Measurements from ENCODE around the gene SYT7. TPM values are rescaled to one million over a fixed set of nuclear protein-coding genes. Genes with fewer than 3 reads are reported as not detected.
A peak's percentile ranks its signal among the peaks of the same experiment; 100 is the strongest.

The SYT7 gene
- total RNA-seq, 2 donors from 2014 or later, result not detected

GRCh38 chr11:61569701-61570100, 11.2 kb downstream of the SYT7 start:
- DNase-seq (no peak), ATAC-seq (replicated peaks in 1 of 2) (no peak)
- H3K4me1 Mint-ChIP-seq (ENCODE audit: low read depth), result peaks cover 6% of the 10 kb centered on the region
- H3K27me3 Mint-ChIP-seq (ENCODE audit: low read depth), result peaks cover 45% of the 10 kb centered on the region
- no peaks in the 10 kb centered on the region for H3K9me3 Mint-ChIP-seq
- H3K4me3 Mint-ChIP-seq, result no peak overlapping the region
- H3K27ac Mint-ChIP-seq, result no peak overlapping the region
- no peaks in the 10 kb centered on the region for H3K36me3 Mint-ChIP-seq (ENCODE audit: insufficient read depth in 2 of 2)

GRCh38 chr11:61569018-61569417, 11.9 kb downstream of the SYT7 start:
- DNase-seq, result no peak
- Mint-ChIP-seq H3K36me3 (ENCODE audit: insufficient read depth in 2 of 2) (no peaks in the 10 kb centered on the region), H3K27ac (no peak overlapping the region), H3K27me3 (ENCODE audit: low read depth) (peaks cover 51% of the 10 kb centered on the region), H3K4me1 (ENCODE audit: low read depth) (peaks cover 6% of the 10 kb centered on the region), H3K9me3 (no peaks in the 10 kb centered on the region), H3K4me3 (no peak overlapping the region)
- no peak for ATAC-seq (replicated peaks in 1 of 2)

GRCh38 chr11:61567286-61568061, 13.4 kb downstream of the SYT7 start:
- DNase-seq (peak; percentile 80 to 83), ATAC-seq (replicated peaks in 1 of 2) (peak; percentile 84 to 86)
- no peak overlapping the region for H3K27ac Mint-ChIP-seq
- H3K27me3 Mint-ChIP-seq (ENCODE audit: low read depth), result peaks cover 57% of the 10 kb centered on the region
- no peaks in the 10 kb centered on the region for H3K9me3 Mint-ChIP-seq
- H3K4me1 Mint-ChIP-seq (ENCODE audit: low read depth), result peaks cover 6% of the 10 kb centered on the region
- H3K4me3 Mint-ChIP-seq, result peak overlapping the region in 1 of 2 donors; percentile 47
- no peaks in the 10 kb centered on the region for H3K36me3 Mint-ChIP-seq (ENCODE audit: insufficient read depth in 2 of 2)

- Mint-ChIP-seq H3K4me3 (no peak overlapping the region), H3K4me1 (ENCODE audit: low read depth) (peaks cover 6% of the 10 kb centered on the region), H3K9me3 (no peaks in the 10 kb centered on the region), H3K27me3 (ENCODE audit: low read depth) (peaks cover 60% of the 10 kb centered on the region), H3K36me3 (ENCODE audit: insufficient read depth in 2 of 2) (no peaks in the 10 kb centered on the region), H3K27ac (no peak overlapping the region)
- no peak for ATAC-seq (replicated peaks in 1 of 2)
- DNase-seq, result no peak
These were observed 15.8 kb downstream of the SYT7 start for GRCh38 chr11:61564936-61565696.

- ATAC-seq (replicated peaks in 1 of 2), result no peak
- peaks cover 62% of the 10 kb centered on the region for H3K27me3 Mint-ChIP-seq (ENCODE audit: low read depth)
- no peak overlapping the region for H3K27ac Mint-ChIP-seq
- no peak for DNase-seq
- no peak overlapping the region for H3K4me3 Mint-ChIP-seq
- no peaks in the 10 kb centered on the region for H3K9me3 Mint-ChIP-seq
- no peaks in the 10 kb centered on the region for H3K36me3 Mint-ChIP-seq (ENCODE audit: insufficient read depth in 2 of 2)
- no peaks in the 10 kb centered on the region for H3K4me1 Mint-ChIP-seq (ENCODE audit: low read depth)
These were observed 20.1 kb downstream of the SYT7 start for GRCh38 chr11:61560751-61561150.

- peaks cover 60% of the 10 kb centered on the region for H3K27me3 Mint-ChIP-seq (ENCODE audit: low read depth)
- ATAC-seq (replicated peaks in 1 of 2) (no peak), DNase-seq (no peak)
- H3K36me3 Mint-ChIP-seq (ENCODE audit: insufficient read depth in 2 of 2), result no peaks in the 10 kb centered on the region
- peaks cover 7% of the 10 kb centered on the region for H3K4me1 Mint-ChIP-seq (ENCODE audit: low read depth)
- no peak overlapping the region for H3K4me3 Mint-ChIP-seq
- H3K9me3 Mint-ChIP-seq, result no peaks in the 10 kb centered on the region
- H3K27ac Mint-ChIP-seq, result no peak overlapping the region
These were observed 24.3 kb downstream of the SYT7 start for GRCh38 chr11:61556621-61557020.

- ATAC-seq (replicated peaks in 1 of 2), result peak in 1 of 2 donors; percentile 7
- DNase-seq, result no peak
- Mint-ChIP-seq H3K9me3 (no peaks in the 10 kb centered on the region), H3K4me1 (ENCODE audit: low read depth) (peaks cover 7% of the 10 kb centered on the region), H3K27ac (no peak overlapping the region), H3K4me3 (peak overlapping the region in 1 of 2 donors; percentile 42), H3K36me3 (ENCODE audit: insufficient read depth in 2 of 2) (no peaks in the 10 kb centered on the region), H3K27me3 (ENCODE audit: low read depth) (peaks cover 60% of the 10 kb centered on the region)
These were observed 24.9 kb downstream of the SYT7 start for GRCh38 chr11:61555978-61556377.

- peak overlapping the region; percentile 27 to 42 for H3K4me3 Mint-ChIP-seq
- no peak overlapping the region for H3K27ac Mint-ChIP-seq
- peaks cover 7% of the 10 kb centered on the region for H3K4me1 Mint-ChIP-seq (ENCODE audit: low read depth)
- DNase-seq, result no peak
- peak; percentile 27 to 41 for ATAC-seq (replicated peaks in 1 of 2)
- H3K9me3 Mint-ChIP-seq, result no peaks in the 10 kb centered on the region
- no peaks in the 10 kb centered on the region for H3K36me3 Mint-ChIP-seq (ENCODE audit: insufficient read depth in 2 of 2)
- H3K27me3 Mint-ChIP-seq (ENCODE audit: low read depth), result peaks cover 60% of the 10 kb centered on the region
These were observed 25.6 kb downstream of the SYT7 start for GRCh38 chr11:61555051-61555969.

- no peak overlapping the region for H3K4me3 Mint-ChIP-seq
- H3K4me1 Mint-ChIP-seq (ENCODE audit: low read depth), result peaks cover 7% of the 10 kb centered on the region
- peak; percentile 22 to 39 for ATAC-seq (replicated peaks in 1 of 2)
- DNase-seq, result no peak
- H3K27ac Mint-ChIP-seq, result no peak overlapping the region
- H3K9me3 Mint-ChIP-seq, result no peaks in the 10 kb centered on the region
- no peaks in the 10 kb centered on the region for H3K36me3 Mint-ChIP-seq (ENCODE audit: insufficient read depth in 2 of 2)
- peaks cover 55% of the 10 kb centered on the region for H3K27me3 Mint-ChIP-seq (ENCODE audit: low read depth)
These were observed 26.5 kb downstream of the SYT7 start for GRCh38 chr11:61554172-61554988.

- Mint-ChIP-seq H3K27me3 (ENCODE audit: low read depth) (peaks cover 49% of the 10 kb centered on the region), H3K36me3 (ENCODE audit: insufficient read depth in 2 of 2) (no peaks in the 10 kb centered on the region)
These were observed 27.3 kb downstream of the SYT7 start for GRCh38 chr11:61553373-61554171.

GRCh38 chr11:61552108-61552635, 28.7 kb downstream of the SYT7 start:
- no peak for ATAC-seq (replicated peaks in 1 of 2)
- no peaks in the 10 kb centered on the region for H3K9me3 Mint-ChIP-seq
- no peak overlapping the region for H3K4me3 Mint-ChIP-seq
- DNase-seq, result no peak
- no peak overlapping the region for H3K27ac Mint-ChIP-seq
- peaks cover 42% of the 10 kb centered on the region for H3K27me3 Mint-ChIP-seq (ENCODE audit: low read depth)
- H3K4me1 Mint-ChIP-seq (ENCODE audit: low read depth), result peaks cover 7% of the 10 kb centered on the region
- no peaks in the 10 kb centered on the region for H3K36me3 Mint-ChIP-seq (ENCODE audit: insufficient read depth in 2 of 2)

More at GRCh38 chr11:61553373-61554171, 27.3 kb downstream of the SYT7 start:
- Mint-ChIP-seq H3K4me3 (peak overlapping the region in 1 of 2 donors; percentile 33), H3K27ac (no peak overlapping the region), H3K9me3 (no peaks in the 10 kb centered on the region), H3K4me1 (ENCODE audit: low read depth) (peaks cover 7% of the 10 kb centered on the region)
- ATAC-seq (replicated peaks in 1 of 2), result no peak
- no peak for DNase-seq
